CD1c-positive myeloid dendritic cell (primary cell): ENCODE data around the gene OR4D2.

Experiments used
- DNase-seq: peaks from one replicate; pipeline ENCODE4 v3.0.0-alpha.2; 2016; ENCODE audit errors: extremely low spot score

Gene OR4D2

GRCh38 chr17:58174871-58175270 is 8.1 kb downstream of the OR4D2 start:
- no peak for DNase-seq

- no peak for DNase-seq
Measured at GRCh38 chr17:58176200-58176599, 9.4 kb downstream of the OR4D2 start.

- DNase-seq: no peak
Measured at GRCh38 chr17:58181796-58182195, 15.0 kb downstream of the OR4D2 start.

GRCh38 chr17:58183514-58183913 is 16.7 kb downstream of the OR4D2 start:
- DNase-seq: no peak

- DNase-seq: no peak
Measured at GRCh38 chr17:58184308-58184985, 17.7 kb downstream of the OR4D2 start.

GRCh38 chr17:58184986-58185761 is 18.4 kb downstream of the OR4D2 start:
- DNase-seq: no peak

GRCh38 chr17:58186591-58186990 is 19.8 kb downstream of the OR4D2 start:
- no peak for DNase-seq

- DNase-seq: no peak
Measured at GRCh38 chr17:58187063-58187462, 20.3 kb downstream of the OR4D2 start.

- no peak for DNase-seq
Measured at GRCh38 chr17:58187675-58188074, 20.9 kb downstream of the OR4D2 start.

- peak; percentile 20 for DNase-seq
Measured at GRCh38 chr17:58189436-58190146, 22.8 kb downstream of the OR4D2 start.

- DNase-seq: no peak
Measured at GRCh38 chr17:58191241-58191896, 24.6 kb downstream of the OR4D2 start.

GRCh38 chr17:58192612-58193011 is 25.8 kb downstream of the OR4D2 start, which contains the start of gene EPX:
Gene EPX (plus strand): TSS chr17:58192726. CDS start chr17:58192847, 121 bp downstream.
- no peak for DNase-seq

- DNase-seq: no peak
Measured at GRCh38 chr17:58193641-58194255, 27.0 kb downstream of the OR4D2 start.

- DNase-seq: no peak
Measured at GRCh38 chr17:58195518-58196123, 28.8 kb downstream of the OR4D2 start.

GRCh38 chr17:58196610-58197009 is 29.8 kb downstream of the OR4D2 start:
- DNase-seq: no peak

- peak; percentile 76 for DNase-seq
Measured at GRCh38 chr17:58200024-58200633, 33.3 kb downstream of the OR4D2 start.

GRCh38 chr17:58202859-58203258 is 36.1 kb downstream of the OR4D2 start:
- no peak for DNase-seq

- no peak for DNase-seq
Measured at GRCh38 chr17:58204796-58205195, 38.0 kb downstream of the OR4D2 start.

- DNase-seq: no peak
Measured at GRCh38 chr17:58205936-58206335, 39.2 kb downstream of the OR4D2 start.

GRCh38 chr17:58207451-58207850 is 40.7 kb downstream of the OR4D2 start:
- DNase-seq: no peak

- no peak for DNase-seq
Measured at GRCh38 chr17:58208344-58208743, 41.6 kb downstream of the OR4D2 start.
